SKM-1 (cell line): ENCODE data around the gene ATP5MG.
"Not testable (repeated sequence)": the region's sequence is repeated elsewhere in the genome, so short reads cannot be mapped to it uniquely, and the experiment has no call there.

Experiments
- DNase-seq: peaks from one replicate; lab custom pipeline; 2025; ENCODE audit not compliant: unreplicated experiment; lab: John Stamatoyannopoulos, UW

The ATP5MG gene

DNA sequence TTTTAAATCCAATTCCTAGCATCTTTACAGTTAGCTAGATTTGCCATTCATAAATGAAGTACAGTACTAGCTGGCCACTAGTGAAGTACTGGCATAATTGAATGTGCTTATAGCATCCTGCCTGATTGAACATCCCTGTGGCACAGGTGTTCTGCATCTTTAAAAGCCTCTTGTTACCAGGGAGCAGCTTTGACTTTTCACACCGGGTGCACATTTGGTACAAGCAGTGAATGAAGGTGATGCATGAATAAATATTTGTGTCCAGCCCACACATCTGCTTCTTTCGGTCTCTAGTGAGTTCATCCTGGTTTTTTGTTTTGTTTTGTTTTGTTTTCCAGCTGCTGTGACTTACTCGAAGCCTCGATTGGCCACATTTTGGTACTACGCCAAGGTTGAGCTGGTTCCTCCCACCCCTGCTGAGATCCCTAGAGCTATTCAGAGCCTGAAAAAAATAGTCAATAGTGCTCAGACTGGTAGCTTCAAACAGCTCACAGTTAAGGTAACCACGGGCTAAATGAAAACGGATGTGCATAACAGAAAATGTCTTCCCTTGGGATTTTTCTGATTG lies 5.3 kb downstream of the ATP5MG start:
- no peak for DNase-seq

GRCh38 chr11:118410055-118410745 lies 8.8 kb downstream of the ATP5MG start:
- DNase-seq = no peak

GRCh38 chr11:118411530-118411929 lies 10.1 kb downstream of the ATP5MG start:
- no peak for DNase-seq

GRCh38 chr11:118412921-118413320 lies 11.5 kb downstream of the ATP5MG start:
- no peak for DNase-seq

DNA sequence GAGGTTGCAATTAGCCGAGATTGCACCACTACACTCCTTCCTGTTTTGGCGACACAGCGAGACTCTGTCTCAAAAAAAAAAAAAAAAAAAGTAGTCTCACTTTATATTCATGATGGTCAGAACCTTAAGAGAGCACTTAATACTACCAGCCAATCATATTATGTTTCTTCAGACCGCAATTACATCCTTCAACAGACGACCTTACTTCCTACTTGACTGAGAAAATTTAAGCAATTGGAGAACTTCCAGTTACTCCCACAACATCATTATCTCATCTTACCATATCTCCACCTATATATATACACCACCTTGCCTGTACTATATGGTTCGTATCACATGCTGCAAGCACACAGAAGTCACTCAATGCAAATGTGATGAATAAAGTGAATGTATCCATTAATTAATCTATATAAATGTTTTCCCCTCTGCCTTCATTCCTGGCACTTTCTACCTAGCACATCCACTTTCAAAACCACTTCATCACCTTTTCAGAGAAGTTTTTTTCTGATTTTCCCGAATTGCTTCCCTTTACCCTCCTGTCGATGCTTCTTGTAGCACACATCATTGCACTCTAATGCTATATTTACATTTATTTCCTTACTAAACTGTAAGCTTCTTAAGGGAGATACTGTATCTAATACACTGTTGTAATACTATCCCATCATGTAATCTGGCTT lies 13.8 kb downstream of the ATP5MG start:
- no peak for DNase-seq

DNA sequence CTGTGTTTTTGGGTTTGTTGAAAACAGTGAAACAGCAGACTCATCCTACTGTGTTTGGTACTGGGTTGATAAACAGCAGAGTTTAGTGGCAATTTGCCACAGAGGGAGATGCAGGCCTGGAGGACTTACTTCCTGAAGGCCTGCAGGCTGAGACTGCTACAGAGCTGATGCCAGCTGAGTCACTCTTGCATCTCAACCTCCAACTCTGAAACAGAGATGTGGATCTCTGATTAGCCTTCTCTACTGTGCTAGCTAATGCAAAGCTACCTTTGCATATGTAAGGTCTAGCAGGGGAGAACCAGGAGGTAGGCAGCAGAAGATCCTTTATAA lies 14.3 kb downstream of the ATP5MG start:
- no peak for DNase-seq

DNA sequence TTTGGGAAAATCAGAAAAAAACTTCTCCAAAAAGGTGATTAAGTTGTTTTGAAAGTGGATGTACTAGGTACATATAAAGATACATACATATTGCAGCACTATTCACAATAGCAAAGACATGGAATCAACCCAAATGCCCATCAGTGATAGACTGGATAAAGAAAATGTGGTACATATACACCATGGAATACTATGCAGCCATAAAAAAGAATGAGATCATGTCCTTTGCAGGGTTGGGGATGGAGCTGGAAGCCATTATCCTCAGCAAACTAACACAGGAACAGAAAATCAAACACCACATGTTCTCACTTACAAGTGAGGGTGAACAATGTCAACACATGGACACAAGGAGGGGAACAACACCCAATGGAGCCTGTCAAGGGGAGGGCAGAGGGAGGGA lies 15.5 kb downstream of the ATP5MG start:
- DNase-seq = not testable (repeated sequence)

- no peak for DNase-seq
Observed at GRCh38 chr11:118417801-118418200, 16.4 kb downstream of the ATP5MG start.

- DNase-seq = no peak
Observed at GRCh38 chr11:118418766-118419165, 17.4 kb downstream of the ATP5MG start.

DNA sequence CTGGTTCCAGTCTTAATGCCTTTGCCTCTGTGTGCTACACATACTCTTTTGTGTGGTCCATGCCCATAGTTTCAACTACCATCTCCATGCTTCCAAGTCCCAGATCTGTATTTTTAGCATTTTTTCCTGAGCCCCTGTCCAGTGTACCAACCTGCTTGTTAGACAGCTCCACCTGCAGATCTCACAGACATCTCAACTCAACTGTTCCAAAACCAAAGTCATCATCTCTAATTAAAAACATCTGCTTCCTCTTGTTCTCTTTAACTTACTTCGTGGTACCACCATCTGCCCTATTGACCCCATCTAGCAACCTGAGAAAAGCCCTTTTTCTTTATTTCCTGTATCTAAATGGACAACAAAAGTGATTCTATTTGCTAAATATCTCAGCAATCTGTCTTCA lies 26.3 kb downstream of the ATP5MG start:
- no peak for DNase-seq

GRCh38 chr11:118430956-118431355 lies 29.6 kb downstream of the ATP5MG start:
- no peak for DNase-seq

DNA sequence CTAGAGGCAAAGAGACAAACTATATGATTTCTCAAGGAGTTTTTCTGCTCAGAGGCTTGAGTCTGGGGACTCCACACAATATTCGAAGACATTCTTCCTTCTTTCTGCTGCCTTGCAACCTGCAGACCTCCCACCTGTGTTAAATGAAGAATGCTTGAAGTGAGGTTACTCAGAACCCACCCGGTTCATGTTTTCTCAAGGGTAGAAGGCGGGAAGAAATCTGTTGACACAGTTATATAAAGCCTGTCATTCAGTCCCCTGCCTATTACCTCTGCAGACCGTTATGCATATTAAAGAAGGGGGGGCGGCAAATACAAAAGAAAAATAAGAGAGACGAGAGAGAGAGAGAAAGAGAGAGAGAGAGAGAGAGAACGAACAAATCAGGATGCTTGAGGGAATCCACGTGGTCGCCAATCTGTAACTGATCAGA lies 32.7 kb downstream of the ATP5MG start:
- no peak for DNase-seq

- DNase-seq = no peak
Observed at GRCh38 chr11:118434553-118435289, 33.3 kb downstream of the ATP5MG start.

DNA sequence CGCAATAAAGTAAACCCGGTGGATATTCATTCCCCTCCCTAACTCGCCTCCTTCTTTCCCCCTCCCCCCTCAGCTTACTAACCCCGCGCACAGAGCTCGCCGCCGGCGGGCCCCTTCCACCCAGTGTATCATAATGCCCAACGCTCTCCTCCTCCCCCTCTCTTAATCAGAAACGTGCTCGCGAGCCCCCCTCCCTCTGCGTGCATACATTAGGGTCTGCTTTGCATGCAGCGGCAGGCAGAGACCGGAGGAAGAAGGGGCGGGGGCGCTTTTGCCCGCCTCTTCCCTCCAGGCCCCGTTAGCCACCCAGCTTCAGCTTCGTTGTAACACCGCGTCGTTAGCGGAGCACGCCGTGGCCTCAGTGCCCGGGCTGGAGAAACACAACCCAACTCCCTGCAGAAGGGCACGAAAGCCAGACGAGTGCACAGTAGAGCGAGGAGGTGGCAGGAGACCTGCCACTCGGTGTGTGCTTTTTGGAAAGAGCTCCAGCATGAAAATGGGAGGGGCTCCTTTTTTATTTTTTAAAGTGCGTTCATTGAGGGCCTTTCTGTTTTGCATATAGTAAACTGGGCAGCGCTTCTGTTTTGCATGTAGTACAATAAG lies 34.0 kb downstream of the ATP5MG start:
- DNase-seq = peak; percentile 70

DNA sequence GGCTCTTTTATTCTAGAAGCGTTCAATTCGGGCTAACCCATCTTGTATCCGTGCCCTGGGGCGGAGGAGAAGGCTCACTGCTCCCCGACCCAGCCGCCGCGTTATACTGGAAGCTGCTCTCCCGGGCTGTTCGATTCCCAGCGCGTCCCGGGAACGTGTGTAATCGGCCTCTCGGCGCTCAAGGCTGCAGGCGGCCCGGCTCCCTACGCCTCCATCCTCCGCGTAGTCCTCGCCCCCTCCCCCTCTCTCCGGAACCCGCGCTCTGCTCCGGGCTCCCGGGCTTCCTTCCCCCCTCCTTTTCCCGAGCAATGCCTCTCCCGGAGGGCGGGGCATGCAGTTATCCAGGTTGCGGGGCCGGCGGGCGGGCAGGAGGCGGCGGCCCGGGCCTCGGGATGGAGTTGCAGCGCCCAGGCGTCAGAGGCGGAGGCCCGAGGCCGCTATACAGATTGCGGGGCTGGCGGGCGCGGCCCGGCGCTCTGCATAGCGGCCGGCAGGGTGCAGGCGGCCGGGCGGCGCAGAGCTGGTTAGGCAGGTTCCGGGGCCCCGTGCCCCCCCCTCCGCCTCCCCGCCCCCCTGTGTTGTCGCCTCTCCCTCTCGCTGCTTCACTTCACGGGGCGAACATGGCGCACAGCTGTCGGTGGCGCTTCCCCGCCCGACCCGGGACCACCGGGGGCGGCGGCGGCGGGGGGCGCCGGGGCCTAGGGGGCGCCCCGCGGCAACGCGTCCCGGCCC lies 34.7 kb downstream of the ATP5MG start, which contains the start of gene KMT2A:
Gene KMT2A, plus strand, starts transcription at position 600 of the 732 bp plus-strand sequence. Its CDS starts 21 bp downstream, at position 621.
- peak; percentile 92 for DNase-seq

- DNase-seq = no peak
Observed at GRCh38 chr11:118436639-118437207, 35.3 kb downstream of the ATP5MG start.

- no peak for DNase-seq
Observed at GRCh38 chr11:118437208-118438125, 36.1 kb downstream of the ATP5MG start.

DNA sequence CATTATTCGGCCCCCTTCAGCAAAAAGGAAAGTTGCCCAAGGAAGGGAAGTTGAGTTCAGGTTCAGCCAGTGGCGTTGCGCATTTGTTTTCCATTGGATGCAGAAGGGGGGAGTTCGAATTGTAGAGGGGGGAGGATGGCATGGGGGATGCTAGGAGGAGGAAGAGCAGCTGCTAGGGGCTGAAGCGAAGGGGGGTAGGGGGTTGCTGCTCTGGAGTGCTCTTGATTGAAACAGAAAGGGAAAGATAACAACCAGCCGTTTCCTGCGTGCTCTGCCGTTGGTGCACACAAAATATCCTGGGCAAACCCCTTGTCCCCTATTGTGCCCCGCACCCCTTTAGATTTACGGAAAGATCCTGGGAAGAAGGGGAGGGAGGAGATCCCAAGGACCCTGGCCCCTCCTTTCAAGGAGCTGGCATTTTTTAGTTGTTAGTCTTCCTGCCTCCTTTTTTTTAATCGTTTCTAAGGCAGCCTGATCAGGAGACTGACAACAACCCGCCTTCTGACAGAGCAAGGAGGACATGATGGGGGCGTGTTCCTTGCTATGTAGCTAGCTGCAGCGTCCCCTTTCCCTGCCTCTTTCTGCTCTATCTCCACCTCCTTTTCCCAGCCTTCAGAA lies 37.0 kb downstream of the ATP5MG start:
- no peak for DNase-seq

GRCh38 chr11:118439646-118440045 lies 38.2 kb downstream of the ATP5MG start:
- DNase-seq = no peak
